Tibial nerve (tissue), 4 donors: ENCODE measurements around the gene NDUFS8. TPM values are rescaled to one million over a fixed set of nuclear protein-coding genes. Genes with fewer than 3 reads are reported as not detected.

ENCODE experiments used
- DNase-seq, 2 donors: peaks; one replicate each; pipeline ENCODE4 v3.0.0-alpha.2; 2019; ENCODE audit warnings: low spot score in 2 of 2
- H3K27ac ChIP-seq, 4 donors: fragments of 200-600 bp; sonication (generic) in 3 of 4; one replicate each; pipeline ENCODE4 v1.5.1; 2017 to 2019; ENCODE audit warnings: mild to moderate bottlenecking in 1 of 4
- H3K27me3 ChIP-seq, 2 donors: fragments of 200-600 bp; sonication (generic) in 1 of 2; one replicate each; pipeline versions ENCODE4 v1.5.1 to v1.6.0; 2017 to 2019
- H3K36me3 ChIP-seq, 3 donors: fragments of 200-600 bp; sonication (generic); one replicate each; pipeline ENCODE4 v1.5.1; 2018 to 2019
- H3K4me1 ChIP-seq, 4 donors: fragments of 200-600 bp; sonication (generic) in 3 of 4; one replicate each; pipeline ENCODE4 v1.5.1; 2017 to 2019
- H3K4me3 ChIP-seq, 4 donors: fragments of 200-600 bp; sonication (generic) in 3 of 4; one replicate each; pipeline ENCODE4 v1.5.1; 2017 to 2019; ENCODE audit warnings: mild to moderate bottlenecking in 1 of 4, moderate library complexity in 1 of 4
- H3K9me3 ChIP-seq, 4 donors: fragments of 200-600 bp; sonication (generic) in 3 of 4; one replicate each; pipeline ENCODE4 v1.5.1; 2017 to 2019
- EP300 ChIP-seq, 2 donors: sonication (generic); formaldehyde crosslinking; IDR thresholded peaks; one replicate each; pipeline ENCODE4 v1.6.1; 2017; ENCODE audit warnings: antibody characterized with exemption in 2 of 2, mild to moderate bottlenecking in 1 of 2
- POLR2A ChIP-seq, 2 donors: fragments of 450-650 bp; IDR thresholded peaks; one replicate each; pipeline ENCODE4 v1.6.1; 2017; ENCODE audit warnings: antibody characterized with exemption in 2 of 2, mild to moderate bottlenecking in 2 of 2, moderate library complexity in 2 of 2
- WGBS, 2 donors: methylation state at CpG; one replicate each; pipeline ENCODE4 v1.1.5; 2018; 5-methylcytosine and 5-hydroxymethylcytosine counted together
- total RNA-seq, 4 donors: library from RNA; depleted of rRNA; stranded (reverse); fragments of >200 nt; gene quantifications; one replicate each; pipeline ENCODE4 v1.1.0, GENCODE V29; 2016
- TF ChIP-seq, protein P1 (sequence below), 5 experiments: fragments of 200-600 bp in 3 of 5; fragments of 450-650 bp in 2 of 5; sonication (generic) in 3 of 5; IDR thresholded peaks; one replicate each; pipeline ENCODE4 v1.5.1; 2016 to 2019; ENCODE audit warnings: antibody characterized with exemption in 5 of 5, mild to moderate bottlenecking in 3 of 5, moderate library complexity in 2 of 5

NDUFS8 gene
- total RNA-seq, 4 donors from 2014 or later, result 143 to 205 (median 180) TPM

DNA sequence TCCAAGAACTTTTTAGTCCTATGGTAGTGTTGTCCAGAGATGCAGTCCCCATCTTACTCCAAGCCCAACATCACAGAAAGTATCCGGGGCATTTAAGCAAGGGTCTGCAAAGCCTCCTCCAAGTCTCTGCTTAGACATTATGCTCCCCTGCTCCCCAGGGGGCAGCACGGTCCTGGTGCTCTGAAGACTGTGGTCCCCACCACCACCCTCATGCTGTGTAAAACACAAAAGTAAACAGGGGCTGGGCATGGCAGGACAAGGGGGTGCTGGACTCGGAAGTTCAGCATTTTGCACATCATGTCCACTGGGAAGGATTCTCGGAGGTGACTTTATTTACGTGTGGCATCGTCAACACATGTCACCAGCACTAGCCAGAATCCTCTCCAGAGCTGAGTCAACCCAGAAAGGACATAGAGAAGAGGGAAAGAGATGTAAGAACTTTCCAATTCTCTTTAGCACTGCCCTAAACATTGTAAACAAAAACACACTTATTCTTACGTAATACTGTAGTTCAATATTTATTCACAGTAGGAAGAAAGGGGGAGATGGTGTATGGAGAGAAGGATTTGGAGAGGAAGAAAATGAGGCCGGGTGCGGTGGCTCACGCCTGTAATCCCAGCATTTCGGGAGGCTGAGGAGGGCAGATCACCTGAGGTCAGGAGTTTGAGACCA, 46.0 kb downstream of the NDUFS8 start:
- DNase-seq, result no peak
- no peak overlapping the region for H3K27ac ChIP-seq
- no peaks in the 10 kb centered on the region for H3K4me1 ChIP-seq
- H3K9me3 ChIP-seq, result no peaks in the 10 kb centered on the region
- 76 to 82% methylated on average over 11 of the region's 11 CpGs for WGBS, 2 donors
- no peak overlapping the region for H3K4me3 ChIP-seq
- H3K27me3 ChIP-seq, result no peaks in the 10 kb centered on the region
- TF ChIP-seq EP300 (IDR thresholded peaks at IDR 0.05), result no peak
- TF ChIP-seq, protein P1, sequence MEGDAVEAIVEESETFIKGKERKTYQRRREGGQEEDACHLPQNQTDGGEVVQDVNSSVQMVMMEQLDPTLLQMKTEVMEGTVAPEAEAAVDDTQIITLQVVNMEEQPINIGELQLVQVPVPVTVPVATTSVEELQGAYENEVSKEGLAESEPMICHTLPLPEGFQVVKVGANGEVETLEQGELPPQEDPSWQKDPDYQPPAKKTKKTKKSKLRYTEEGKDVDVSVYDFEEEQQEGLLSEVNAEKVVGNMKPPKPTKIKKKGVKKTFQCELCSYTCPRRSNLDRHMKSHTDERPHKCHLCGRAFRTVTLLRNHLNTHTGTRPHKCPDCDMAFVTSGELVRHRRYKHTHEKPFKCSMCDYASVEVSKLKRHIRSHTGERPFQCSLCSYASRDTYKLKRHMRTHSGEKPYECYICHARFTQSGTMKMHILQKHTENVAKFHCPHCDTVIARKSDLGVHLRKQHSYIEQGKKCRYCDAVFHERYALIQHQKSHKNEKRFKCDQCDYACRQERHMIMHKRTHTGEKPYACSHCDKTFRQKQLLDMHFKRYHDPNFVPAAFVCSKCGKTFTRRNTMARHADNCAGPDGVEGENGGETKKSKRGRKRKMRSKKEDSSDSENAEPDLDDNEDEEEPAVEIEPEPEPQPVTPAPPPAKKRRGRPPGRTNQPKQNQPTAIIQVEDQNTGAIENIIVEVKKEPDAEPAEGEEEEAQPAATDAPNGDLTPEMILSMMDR (IDR thresholded peaks at IDR 0.05), result peak in 1 of 5 experiments; percentile 10
- H3K36me3 ChIP-seq, result peaks cover 0 to 67% (median 0%) of the 10 kb centered on the region in 3 donors

DNA sequence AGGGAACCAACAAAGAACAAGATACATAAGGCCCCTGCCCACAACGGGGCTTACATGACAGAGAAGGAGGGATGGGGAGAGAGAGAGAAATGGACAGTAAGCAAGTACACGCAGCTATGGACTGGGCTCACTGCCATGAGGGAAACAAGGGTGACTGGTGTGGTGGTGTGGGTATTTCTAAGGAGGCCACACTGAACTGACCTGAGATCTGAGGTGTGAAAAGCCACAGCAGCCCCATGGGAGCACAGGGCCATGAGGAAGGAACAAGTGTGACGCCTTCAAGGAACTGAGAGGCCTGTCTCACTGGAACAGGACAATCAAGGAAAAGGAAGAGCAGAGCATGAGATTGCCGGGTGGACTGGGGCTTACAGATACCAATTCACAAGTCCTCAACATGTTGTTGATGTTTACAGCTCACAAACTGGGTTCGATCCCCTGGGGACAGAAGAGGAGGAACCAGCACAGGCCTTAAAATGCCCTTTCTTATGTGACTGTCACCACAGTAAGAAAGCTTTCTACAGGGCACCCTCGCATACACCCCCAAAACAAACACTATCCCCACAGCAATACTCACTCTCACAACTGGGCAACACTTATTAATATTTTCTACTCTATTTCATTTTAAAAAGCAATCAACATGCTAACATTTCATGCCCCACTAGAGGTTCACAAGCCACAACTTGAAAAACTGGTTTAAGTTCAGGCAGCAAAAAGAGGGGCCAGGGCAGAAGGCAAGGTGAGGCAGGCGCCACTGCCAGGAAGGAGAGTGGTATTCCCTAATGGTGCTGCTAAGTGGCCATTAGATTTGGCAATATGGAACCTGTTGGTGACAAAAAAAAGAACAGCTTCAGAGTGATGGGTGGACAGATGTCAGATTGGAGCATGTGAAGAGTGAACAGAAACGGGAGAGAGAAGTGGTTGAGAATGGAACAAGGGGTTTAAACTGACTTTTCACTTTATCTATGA, 47.4 kb downstream of the NDUFS8 start:
- Histone ChIP-seq H3K4me3 (no peak overlapping the region), H3K9me3 (no peaks in the 10 kb centered on the region), H3K27ac (no peak overlapping the region), H3K36me3 (peaks cover 0 to 55% (median 0%) of the 10 kb centered on the region in 3 donors), H3K27me3 (no peaks in the 10 kb centered on the region), H3K4me1 (no peaks in the 10 kb centered on the region)
- TF ChIP-seq POLR2A (IDR thresholded peaks at IDR 0.05), result no peak
- TF ChIP-seq, protein P1 (IDR thresholded peaks at IDR 0.05), result no peak
- no peak for TF ChIP-seq EP300 (IDR thresholded peaks at IDR 0.05)
- 69 to 77% methylated on average over 8 of the region's 8 CpGs for WGBS, 2 donors
- no peak for DNase-seq

DNA sequence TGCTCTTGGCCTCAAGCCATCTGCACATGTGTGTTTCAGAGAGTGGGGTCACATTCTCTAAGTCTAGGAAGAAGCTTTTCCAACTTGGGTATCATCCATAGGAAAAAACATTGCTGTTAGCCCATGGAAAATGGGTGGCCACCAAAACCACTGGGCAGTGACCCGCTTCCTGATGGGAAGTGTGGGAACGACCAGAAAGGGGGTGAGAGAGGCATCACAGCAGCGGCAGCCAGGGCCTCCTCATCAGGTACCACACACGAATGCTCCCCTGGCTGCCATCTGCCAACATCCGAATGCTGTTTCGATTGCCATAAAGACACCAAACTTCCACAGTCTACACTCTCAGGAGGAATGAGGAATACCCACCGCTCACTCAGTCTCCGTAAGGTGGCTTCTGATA, 50.4 kb downstream of the NDUFS8 start:
- WGBS, 2 donors, result 95 to 97% methylated on average over 8 of the region's 8 CpGs
- no peak for DNase-seq
- H3K4me3 ChIP-seq, result no peak overlapping the region
- no peaks in the 10 kb centered on the region for H3K9me3 ChIP-seq
- H3K27me3 ChIP-seq, result no peaks in the 10 kb centered on the region
- H3K4me1 ChIP-seq, result no peaks in the 10 kb centered on the region
- no peak overlapping the region for H3K27ac ChIP-seq
- peaks cover 0 to 34% (median 0%) of the 10 kb centered on the region in 3 donors for H3K36me3 ChIP-seq
- TF ChIP-seq POLR2A (IDR thresholded peaks at IDR 0.05) (no peak), EP300 (IDR thresholded peaks at IDR 0.05) (no peak)
- TF ChIP-seq, protein P1 (IDR thresholded peaks at IDR 0.05), result no peak

DNA sequence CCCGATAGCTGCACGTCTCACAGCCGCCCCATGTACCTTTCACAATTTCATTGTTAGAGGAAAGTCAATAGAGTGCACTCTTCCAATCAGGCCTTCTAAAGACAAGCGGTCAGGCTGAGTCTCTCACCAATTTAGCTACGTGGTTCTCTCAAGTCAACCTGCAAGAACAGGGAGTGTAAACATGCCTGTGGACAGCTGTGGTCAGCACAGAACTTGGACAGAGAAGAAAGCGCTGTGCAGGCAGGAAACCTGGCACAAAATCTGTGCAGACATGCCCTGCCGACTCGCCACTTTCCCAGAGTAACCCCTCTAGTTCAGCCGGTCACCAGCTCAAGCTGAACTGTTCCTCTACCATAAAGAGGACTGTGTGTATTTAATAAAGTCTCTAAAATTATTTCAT, 51.2 kb downstream of the NDUFS8 start:
- DNase-seq, result no peak
- Histone ChIP-seq H3K4me1 (no peaks in the 10 kb centered on the region), H3K27me3 (no peaks in the 10 kb centered on the region), H3K4me3 (no peak overlapping the region), H3K27ac (no peak overlapping the region), H3K9me3 (no peaks in the 10 kb centered on the region), H3K36me3 (peaks cover 0 to 33% (median 0%) of the 10 kb centered on the region in 3 donors)
- 87 to 89% methylated on average over 9 of the region's 9 CpGs for WGBS, 2 donors
- TF ChIP-seq EP300 (IDR thresholded peaks at IDR 0.05), result no peak
- TF ChIP-seq POLR2A (IDR thresholded peaks at IDR 0.05), result no peak
- TF ChIP-seq, protein P1 (IDR thresholded peaks at IDR 0.05), result no peak

DNA sequence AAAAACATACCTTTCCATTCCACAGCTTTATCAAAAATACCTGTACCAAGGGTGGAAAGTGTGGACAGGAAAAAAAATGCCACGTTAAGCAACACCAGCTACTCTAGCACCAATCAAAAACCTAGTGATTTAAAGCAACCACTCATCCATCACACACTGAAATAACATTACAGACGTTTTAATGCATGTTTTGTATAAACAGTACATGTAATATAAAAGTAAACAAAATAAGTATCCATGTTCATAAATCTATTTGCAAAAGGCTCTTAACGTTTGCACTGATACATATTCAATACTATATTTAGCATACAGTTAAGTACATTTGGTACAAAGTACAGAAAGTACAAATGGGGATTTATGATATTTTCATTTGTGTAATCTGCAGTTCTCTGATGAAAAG, 52.0 kb downstream of the NDUFS8 start:
- Histone ChIP-seq H3K4me1 (no peaks in the 10 kb centered on the region), H3K27me3 (no peaks in the 10 kb centered on the region), H3K36me3 (peaks cover 0 to 27% (median 0%) of the 10 kb centered on the region in 3 donors), H3K27ac (no peak overlapping the region), H3K9me3 (no peaks in the 10 kb centered on the region), H3K4me3 (no peak overlapping the region)
- WGBS, 2 donors, result 55 to 59% methylated on average over 3 of the region's 3 CpGs
- no peak for DNase-seq
- TF ChIP-seq, protein P1 (IDR thresholded peaks at IDR 0.05), result no peak
- TF ChIP-seq EP300 (IDR thresholded peaks at IDR 0.05) (no peak), POLR2A (IDR thresholded peaks at IDR 0.05) (no peak)
